RWPE2 (cell line): ENCODE data around the gene VAV3.

Experiments used
- ATAC-seq: fragments of 200-7000 bp; cut with Tn5 transposase; 3 replicates; pipeline ENCODE4 v1.9.1; 2021; ENCODE audit warnings: low read depth
- DNase-seq: peaks from one replicate; pipeline ENCODE4 v3.0.0-alpha.2; 2020; ENCODE audit warnings: low spot score
- H3K27ac ChIP-seq: fragments of 450-650 bp; 2 replicates; pipeline ENCODE4 v1.5.1; 2017; ENCODE audit warnings: mild to moderate bottlenecking; ENCODE audit not compliant: poor library complexity, severe bottlenecking
- H3K27me3 ChIP-seq: fragments of 250-450 bp; sonication (Bioruptor Pico); 2 replicates; pipeline ENCODE4 v1.5.1; 2021; ENCODE audit warnings: mild to moderate bottlenecking, moderate library complexity; ENCODE audit not compliant: insufficient read depth, poor library complexity, severe bottlenecking
- H3K36me3 ChIP-seq: fragments of 250-450 bp; sonication (Bioruptor Pico); 2 replicates; pipeline ENCODE4 v1.5.1; 2020; ENCODE audit warnings: low read depth, mild to moderate bottlenecking, moderate library complexity
- H3K4me1 ChIP-seq: fragments of 250-450 bp; sonication (Bioruptor Pico); 2 replicates; pipeline ENCODE4 v1.5.1; 2021; ENCODE audit warnings: mild to moderate bottlenecking, moderate library complexity; ENCODE audit not compliant: insufficient read depth, poor library complexity, severe bottlenecking
- H3K4me3 ChIP-seq: fragments of 250-450 bp; sonication (Bioruptor Pico); 2 replicates; pipeline ENCODE4 v1.5.1; 2021; ENCODE audit warnings: mild to moderate bottlenecking, moderate library complexity; ENCODE audit not compliant: severe bottlenecking
- H3K9me3 ChIP-seq: fragments of 250-450 bp; sonication (Bioruptor Pico); 2 replicates; pipeline ENCODE4 v1.5.1; 2021; ENCODE audit warnings: mild to moderate bottlenecking, moderate library complexity; ENCODE audit not compliant: severe bottlenecking
- CTCF ChIP-seq: fragments of 450-650 bp; IDR thresholded peaks from one replicate; pipeline ENCODE4 v1.5.1; 2017; ENCODE audit warnings: mild to moderate bottlenecking, moderate library complexity; ENCODE audit not compliant: poor library complexity, severe bottlenecking

VAV3 gene

GRCh38 chr1:108000184-108000583, 35.2 kb upstream of the VAV3 start:
- H3K27ac ChIP-seq: no peak overlapping the region
- ATAC-seq (no peak), DNase-seq (no peak)
- peaks cover 4% of the 10 kb centered on the region for H3K4me1 ChIP-seq
- no peaks in the 10 kb centered on the region for H3K36me3 ChIP-seq
- no peaks in the 10 kb centered on the region for H3K9me3 ChIP-seq
- H3K4me3 ChIP-seq: no peak overlapping the region
- TF ChIP-seq CTCF: no peak
- H3K27me3 ChIP-seq: no peaks in the 10 kb centered on the region

- Histone ChIP-seq H3K9me3 (no peaks in the 10 kb centered on the region), H3K27ac (no peak overlapping the region), H3K4me3 (no peak overlapping the region), H3K36me3 (no peaks in the 10 kb centered on the region), H3K27me3 (no peaks in the 10 kb centered on the region), H3K4me1 (peaks cover 10% of the 10 kb centered on the region)
- DNase-seq (no peak), ATAC-seq (no peak)
- no peak for TF ChIP-seq CTCF
Measured at GRCh38 chr1:107997866-107998265, 32.9 kb upstream of the VAV3 start.

GRCh38 chr1:107993920-107994319, 28.9 kb upstream of the VAV3 start:
- Histone ChIP-seq H3K27me3 (no peaks in the 10 kb centered on the region), H3K4me3 (no peak overlapping the region), H3K27ac (peak overlapping the region; percentile 29), H3K36me3 (no peaks in the 10 kb centered on the region), H3K9me3 (no peaks in the 10 kb centered on the region), H3K4me1 (peaks cover 12% of the 10 kb centered on the region)
- ATAC-seq (peak; percentile 80), DNase-seq (no peak)
- no peak for TF ChIP-seq CTCF

- H3K27ac ChIP-seq: no peak overlapping the region
- TF ChIP-seq CTCF: no peak
- ATAC-seq (no peak), DNase-seq (no peak)
- no peaks in the 10 kb centered on the region for H3K27me3 ChIP-seq
- H3K4me3 ChIP-seq: no peak overlapping the region
- H3K4me1 ChIP-seq: peaks cover 12% of the 10 kb centered on the region
- no peaks in the 10 kb centered on the region for H3K9me3 ChIP-seq
- no peaks in the 10 kb centered on the region for H3K36me3 ChIP-seq
Measured at GRCh38 chr1:107992347-107992746, 27.4 kb upstream of the VAV3 start.

GRCh38 chr1:107991371-107992066, 26.5 kb upstream of the VAV3 start:
- ATAC-seq: peak; percentile 42; the same call in 2 of the 3 replicates
- no peaks in the 10 kb centered on the region for H3K36me3 ChIP-seq
- H3K27ac ChIP-seq: no peak overlapping the region
- DNase-seq: no peak
- no peaks in the 10 kb centered on the region for H3K9me3 ChIP-seq
- TF ChIP-seq CTCF: no peak
- H3K27me3 ChIP-seq: no peaks in the 10 kb centered on the region
- no peak overlapping the region for H3K4me3 ChIP-seq
- peaks cover 12% of the 10 kb centered on the region for H3K4me1 ChIP-seq
